Keratinocyte (primary cell): ENCODE measurements around the gene CDK15. TPM values are rescaled to one million over a fixed set of nuclear protein-coding genes. Genes with fewer than 3 reads are reported as not detected.
A peak's percentile ranks its signal among the peaks of the same experiment; 100 is the strongest.

Experiments used
- DNase-seq: peaks from one replicate; pipeline ENCODE4 v3.0.0-alpha.2; 2011; ENCODE audit warnings: low read depth, missing footprints, low spot score
- FAIRE-seq: peaks from 2 replicates; lab custom pipeline; 2011; peaks lifted over from hg19 to GRCh38; lab: Jason Lieb, UNC
- H2AFZ ChIP-seq: 2 replicates; pipeline ENCODE4 v1.6.0; 2012; ENCODE audit warnings: low read length, control low read depth, inconsistent platforms; ENCODE audit not compliant: control insufficient read depth
- H3K27ac ChIP-seq: 2 replicates; pipeline ENCODE4 v1.5.1; 2011; ENCODE audit warnings: low read length; ENCODE audit not compliant: control insufficient read depth, insufficient read depth
- H3K27me3 ChIP-seq: 3 replicates; pipeline ENCODE4 v1.6.0; 2011; ENCODE audit warnings: low read length; ENCODE audit not compliant: control insufficient read depth, insufficient read depth; ENCODE audit errors: extremely low read depth
- H3K36me3 ChIP-seq, 2 experiments: 2 replicates in 1 of 2; 3 replicates in 1 of 2; pipeline ENCODE4 v1.5.1; 2011; ENCODE audit warnings: low read length in 2 of 2, mild to moderate bottlenecking in 1 of 2; ENCODE audit not compliant: control insufficient read depth in 2 of 2, insufficient read depth in 2 of 2; ENCODE audit errors: extremely low read depth in 1 of 2
- H3K4me1 ChIP-seq: 3 replicates; pipeline ENCODE4 v1.5.1; 2011; ENCODE audit warnings: low read length; ENCODE audit not compliant: control insufficient read depth, insufficient read depth; ENCODE audit errors: extremely low read depth
- H3K4me2 ChIP-seq: 3 replicates; pipeline ENCODE4 v1.6.0; 2011; ENCODE audit warnings: low read depth, low read length; ENCODE audit not compliant: control insufficient read depth, insufficient read depth; ENCODE audit errors: extremely low read depth
- H3K4me3 ChIP-seq, 3 experiments: fragments of 200-600 bp in 1 of 3; sonication (generic) in 1 of 3; 2 replicates in 2 of 3; 3 replicates in 1 of 3; pipeline ENCODE4 v1.5.1; 2011 to 2016; ENCODE audit warnings: low read length in 3 of 3, mild to moderate bottlenecking in 3 of 3, control low read depth in 2 of 3, inconsistent platforms in 1 of 3, low read depth in 1 of 3, mixed read lengths in 1 of 3, mixed run types in 1 of 3, moderate library complexity in 1 of 3; ENCODE audit not compliant: control insufficient read depth in 2 of 3, insufficient read depth in 2 of 3; ENCODE audit errors: extremely low read depth in 1 of 3
- H3K79me2 ChIP-seq: 2 replicates; pipeline ENCODE4 v1.6.0; 2012; ENCODE audit warnings: low read length; ENCODE audit not compliant: control insufficient read depth, insufficient read depth
- H3K9ac ChIP-seq: 3 replicates; pipeline ENCODE4 v1.6.0; 2011; ENCODE audit warnings: low read length; ENCODE audit not compliant: control insufficient read depth, insufficient read depth; ENCODE audit errors: extremely low read depth
- H3K9me1 ChIP-seq: 3 replicates; pipeline ENCODE4 v1.6.0; 2011; ENCODE audit warnings: low read length; ENCODE audit not compliant: control insufficient read depth, insufficient read depth; ENCODE audit errors: extremely low read depth
- H3K9me3 ChIP-seq: 2 replicates; pipeline ENCODE4 v1.5.1; 2012; ENCODE audit warnings: low read depth, low read length; ENCODE audit not compliant: control insufficient read depth
- H4K20me1 ChIP-seq: 3 replicates; pipeline ENCODE4 v1.6.0; 2011; ENCODE audit warnings: low read length; ENCODE audit not compliant: control insufficient read depth, insufficient read depth; ENCODE audit errors: extremely low read depth
- CTCF ChIP-seq, 3 experiments: IDR thresholded peaks in 1 of 3; conservative IDR thresholded peaks in 1 of 3; optimal IDR thresholded peaks in 1 of 3; 2 replicates in 2 of 3; 3 replicates in 1 of 3; pipeline versions ENCODE3 to v1.5.1; 2011; ENCODE audit warnings: low read length in 3 of 3, mild to moderate bottlenecking in 3 of 3, moderate library complexity in 2 of 3, control low read depth in 1 of 3, inconsistent platforms in 1 of 3; ENCODE audit not compliant: insufficient read depth in 2 of 3; ENCODE audit errors: extremely low read depth in 1 of 3
- EZH2 ChIP-seq: IDR thresholded peaks from one replicate; pipeline ENCODE4 v1.6.1; 2012; ENCODE audit warnings: inconsistent platforms, mild to moderate bottlenecking, low read length, moderate library complexity
- dilution Hi-C: fragments of 300-500 bp; cut with MboI; formaldehyde crosslinking; loops from one replicate; pipeline ENCODE4 v1.7.0; 2020; ENCODE audit warnings: low sequenced_read_pairs; ENCODE audit not compliant: extremely low pct_ligation_motif_present
- polyA plus RNA-seq, 5 experiments: library from polyadenylated mRNA; depleted of rRNA in 3 of 5; stranded (reverse) in 3 of 5; stranded (forward) in 1 of 5; unstranded in 1 of 5; fragments of >200 nt; gene quantifications; 1 replicate in 1 of 5; 2 replicates in 3 of 5; 3 replicates in 1 of 5; pipeline versions ENCODE4 v1.2.1 to v1.2.3, GENCODE V29; 2011 to 2012; ENCODE audit warnings: missing spikeins in 2 of 5, low read depth in 1 of 5, low replicate concordance in 1 of 5

CDK15 gene
- polyA plus RNA-seq, 1 donor (not counting 4 experiments of a cell fraction or from before 2014, with no cell fraction given): 0.96 TPM

GRCh38 chr2:201857326-201857725, 51.0 kb downstream of the CDK15 start:
- Histone ChIP-seq H3K9me1 (no peaks in the 10 kb centered on the region), H3K4me3 (no peak overlapping the region), H2AFZ (no peak overlapping the region), H3K27me3 (no peaks in the 10 kb centered on the region), H4K20me1 (no peaks in the 10 kb centered on the region), H3K4me2 (no peak overlapping the region), H3K9me3 (no peaks in the 10 kb centered on the region), H3K9ac (no peak overlapping the region), H3K36me3 (no peaks in the 10 kb centered on the region), H3K4me1 (peaks cover 38% of the 10 kb centered on the region), H3K27ac (no peak overlapping the region), H3K79me2 (no peaks in the 10 kb centered on the region)
- no peak for DNase-seq
- dilution Hi-C loops: no loop called here
- TF ChIP-seq EZH2: no peak
- TF ChIP-seq CTCF (optimal IDR thresholded peaks at IDR 0.05 in 1 of 3, IDR thresholded peaks at IDR 0.05 in 1 of 3, conservative IDR thresholded peaks at IDR 0.05 in 1 of 3; ENCODE audit: extremely low read depth in 1 of 3, insufficient read depth in 2 of 3, low read length in 3 of 3): no peak
- FAIRE-seq: no peak

- no peak overlapping the region for H3K9ac ChIP-seq
- H3K4me1 ChIP-seq: peaks cover 32% of the 10 kb centered on the region
- no peaks in the 10 kb centered on the region for H3K27me3 ChIP-seq
- FAIRE-seq: no peak
- no peak overlapping the region for H3K4me3 ChIP-seq
- H3K36me3 ChIP-seq: no peaks in the 10 kb centered on the region
- H4K20me1 ChIP-seq: no peaks in the 10 kb centered on the region
- peak overlapping the region; percentile 48 for H3K4me2 ChIP-seq
- no peak overlapping the region for H3K27ac ChIP-seq
- peak; percentile 40 for DNase-seq
- H3K9me3 ChIP-seq: no peaks in the 10 kb centered on the region
- no peaks in the 10 kb centered on the region for H3K79me2 ChIP-seq
- H2AFZ ChIP-seq: no peak overlapping the region
- dilution Hi-C loops: no loop called here
- H3K9me1 ChIP-seq: no peaks in the 10 kb centered on the region
- TF ChIP-seq CTCF (optimal IDR thresholded peaks at IDR 0.05 in 1 of 3, IDR thresholded peaks at IDR 0.05 in 1 of 3, conservative IDR thresholded peaks at IDR 0.05 in 1 of 3; ENCODE audit: extremely low read depth in 1 of 3, insufficient read depth in 2 of 3, low read length in 3 of 3) (no peak), EZH2 (no peak)
Measured at GRCh38 chr2:201858281-201859184, 52.2 kb downstream of the CDK15 start.
